ENCODE results near the gene HILPDA. TPM values are rescaled to one million over a fixed set of nuclear protein-coding genes. Genes with fewer than 3 reads are reported as not detected.

HILPDA gene
- total and polyA plus RNA-seq, 9 of the 15 experiments (the other 6 are each of a cell fraction or from before 2014, with no cell fraction given), result 8.3 to 71.8 (median 23.5) TPM

GRCh38 chr7:128408709-128409595, 46.7 kb upstream of the HILPDA start (continued):
- TF ChIP-seq, protein P1, sequence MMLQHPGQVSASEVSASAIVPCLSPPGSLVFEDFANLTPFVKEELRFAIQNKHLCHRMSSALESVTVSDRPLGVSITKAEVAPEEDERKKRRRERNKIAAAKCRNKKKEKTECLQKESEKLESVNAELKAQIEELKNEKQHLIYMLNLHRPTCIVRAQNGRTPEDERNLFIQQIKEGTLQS (IDR thresholded peaks at IDR 0.05), result no peak
- TF ChIP-seq, protein P1 (CRISPR knock-in tag; conservative IDR thresholded peaks at IDR 0.05), result no peak
- peak; percentile 96 for TF ChIP-seq REST (IDR thresholded peaks at IDR 0.05; ENCODE audit: borderline replicate concordance)
- TF ChIP-seq REST (CRISPR knock-in tag; IDR thresholded peaks at IDR 0.05; ENCODE audit: low read depth), result peak; percentile 31; the same call in 1 of the 2 replicates
- no peak for TF ChIP-seq HNRNPL (IDR thresholded peaks at IDR 0.05; ENCODE audit: low read depth, low read length)
- TF ChIP-seq, protein P2, sequence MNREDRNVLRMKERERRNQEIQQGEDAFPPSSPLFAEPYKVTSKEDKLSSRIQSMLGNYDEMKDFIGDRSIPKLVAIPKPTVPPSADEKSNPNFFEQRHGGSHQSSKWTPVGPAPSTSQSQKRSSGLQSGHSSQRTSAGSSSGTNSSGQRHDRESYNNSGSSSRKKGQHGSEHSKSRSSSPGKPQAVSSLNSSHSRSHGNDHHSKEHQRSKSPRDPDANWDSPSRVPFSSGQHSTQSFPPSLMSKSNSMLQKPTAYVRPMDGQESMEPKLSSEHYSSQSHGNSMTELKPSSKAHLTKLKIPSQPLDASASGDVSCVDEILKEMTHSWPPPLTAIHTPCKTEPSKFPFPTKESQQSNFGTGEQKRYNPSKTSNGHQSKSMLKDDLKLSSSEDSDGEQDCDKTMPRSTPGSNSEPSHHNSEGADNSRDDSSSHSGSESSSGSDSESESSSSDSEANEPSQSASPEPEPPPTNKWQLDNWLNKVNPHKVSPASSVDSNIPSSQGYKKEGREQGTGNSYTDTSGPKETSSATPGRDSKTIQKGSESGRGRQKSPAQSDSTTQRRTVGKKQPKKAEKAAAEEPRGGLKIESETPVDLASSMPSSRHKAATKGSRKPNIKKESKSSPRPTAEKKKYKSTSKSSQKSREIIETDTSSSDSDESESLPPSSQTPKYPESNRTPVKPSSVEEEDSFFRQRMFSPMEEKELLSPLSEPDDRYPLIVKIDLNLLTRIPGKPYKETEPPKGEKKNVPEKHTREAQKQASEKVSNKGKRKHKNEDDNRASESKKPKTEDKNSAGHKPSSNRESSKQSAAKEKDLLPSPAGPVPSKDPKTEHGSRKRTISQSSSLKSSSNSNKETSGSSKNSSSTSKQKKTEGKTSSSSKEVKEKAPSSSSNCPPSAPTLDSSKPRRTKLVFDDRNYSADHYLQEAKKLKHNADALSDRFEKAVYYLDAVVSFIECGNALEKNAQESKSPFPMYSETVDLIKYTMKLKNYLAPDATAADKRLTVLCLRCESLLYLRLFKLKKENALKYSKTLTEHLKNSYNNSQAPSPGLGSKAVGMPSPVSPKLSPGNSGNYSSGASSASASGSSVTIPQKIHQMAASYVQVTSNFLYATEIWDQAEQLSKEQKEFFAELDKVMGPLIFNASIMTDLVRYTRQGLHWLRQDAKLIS (CRISPR knock-in tag; IDR thresholded peaks at IDR 0.05), result peak; percentile 86; the same call in 1 of the 2 replicates
- no peak for TF ChIP-seq GABPB2 (CRISPR knock-in tag; conservative IDR thresholded peaks at IDR 0.05)
- no peak for TF ChIP-seq ZBTB43 (CRISPR knock-in tag; IDR thresholded peaks at IDR 0.05)
- no peak for TF ChIP-seq PTTG1 (tag; IDR thresholded peaks at IDR 0.05; ENCODE audit: low read depth)
- 0 out of 2 replicates have a peak, but pooled peaks have one; percentile 32 for TF ChIP-seq POLR2AphosphoS5 (IDR thresholded peaks at IDR 0.05; ENCODE audit: control insufficient read depth, insufficient read depth, low read depth, low read length)

All from K562 (cell line).